B cell (primary cell): ENCODE measurements around the gene FAM120AOS.

Source experiments
- CTCF ChIP-seq: fragments of 200-600 bp; IDR thresholded peaks from one replicate; pipeline ENCODE4 v1.8.0; 2022; ENCODE audit warnings: antibody characterized with exemption, mild to moderate bottlenecking
- EZH2 ChIP-seq: IDR thresholded peaks from 2 replicates; pipeline ENCODE4 v1.6.1; 2012; ENCODE audit warnings: borderline replicate concordance, low read depth, mild to moderate bottlenecking, moderate library complexity, low read length; ENCODE audit not compliant: insufficient read depth, poor library complexity, severe bottlenecking

GRCh38 chr9:93416530-93417235 is 36.7 kb downstream of the FAM120AOS start:
- TF ChIP-seq CTCF = no peak
- TF ChIP-seq EZH2 = no peak
